Coronary artery (tissue), 2 donors: Measurements from ENCODE around the gene NCKAP1.

Experiments used
- DNase-seq: peaks from one replicate; pipeline ENCODE4 v3.0.0-alpha.2; 2017; ENCODE audit warnings: low spot score
- H3K27ac ChIP-seq, 2 donors: fragments of 200-600 bp; sonication (generic); one replicate each; pipeline ENCODE4 v1.5.1; 2016 to 2019
- H3K4me3 ChIP-seq: fragments of 200-600 bp; sonication (generic); 2 replicates; pipeline ENCODE4 v1.5.1; 2016; ENCODE audit warnings: mild to moderate bottlenecking, moderate library complexity
- TF ChIP-seq, protein P1 (sequence below): fragments of 200-600 bp; sonication (generic); IDR thresholded peaks from one replicate; pipeline ENCODE4 v1.5.1; 2019; ENCODE audit warnings: antibody characterized with exemption

Gene NCKAP1

DNA sequence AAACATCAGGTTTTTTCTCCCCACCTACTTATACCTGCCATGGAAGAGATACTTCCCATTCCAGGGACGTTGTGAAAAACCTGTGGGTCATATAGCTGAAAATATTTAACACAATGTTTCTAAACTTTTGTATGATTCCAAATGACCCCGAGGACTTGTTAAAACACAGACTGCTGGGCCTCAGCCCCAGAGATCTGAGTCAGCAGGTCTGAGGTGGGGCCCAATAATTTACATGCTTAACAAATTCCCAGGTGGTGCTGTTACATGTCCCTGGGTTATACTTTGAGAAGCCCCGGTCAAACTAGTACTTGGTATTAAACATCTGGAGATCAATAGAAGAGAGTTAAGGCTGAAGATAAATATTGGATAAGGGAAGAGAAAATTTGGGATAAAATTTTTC is 100.4 kb downstream of the NCKAP1 start:
- TF ChIP-seq, protein P1, sequence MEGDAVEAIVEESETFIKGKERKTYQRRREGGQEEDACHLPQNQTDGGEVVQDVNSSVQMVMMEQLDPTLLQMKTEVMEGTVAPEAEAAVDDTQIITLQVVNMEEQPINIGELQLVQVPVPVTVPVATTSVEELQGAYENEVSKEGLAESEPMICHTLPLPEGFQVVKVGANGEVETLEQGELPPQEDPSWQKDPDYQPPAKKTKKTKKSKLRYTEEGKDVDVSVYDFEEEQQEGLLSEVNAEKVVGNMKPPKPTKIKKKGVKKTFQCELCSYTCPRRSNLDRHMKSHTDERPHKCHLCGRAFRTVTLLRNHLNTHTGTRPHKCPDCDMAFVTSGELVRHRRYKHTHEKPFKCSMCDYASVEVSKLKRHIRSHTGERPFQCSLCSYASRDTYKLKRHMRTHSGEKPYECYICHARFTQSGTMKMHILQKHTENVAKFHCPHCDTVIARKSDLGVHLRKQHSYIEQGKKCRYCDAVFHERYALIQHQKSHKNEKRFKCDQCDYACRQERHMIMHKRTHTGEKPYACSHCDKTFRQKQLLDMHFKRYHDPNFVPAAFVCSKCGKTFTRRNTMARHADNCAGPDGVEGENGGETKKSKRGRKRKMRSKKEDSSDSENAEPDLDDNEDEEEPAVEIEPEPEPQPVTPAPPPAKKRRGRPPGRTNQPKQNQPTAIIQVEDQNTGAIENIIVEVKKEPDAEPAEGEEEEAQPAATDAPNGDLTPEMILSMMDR: no peak
- H3K27ac ChIP-seq: no peak overlapping the region
- DNase-seq: no peak
- no peak overlapping the region for H3K4me3 ChIP-seq

DNA sequence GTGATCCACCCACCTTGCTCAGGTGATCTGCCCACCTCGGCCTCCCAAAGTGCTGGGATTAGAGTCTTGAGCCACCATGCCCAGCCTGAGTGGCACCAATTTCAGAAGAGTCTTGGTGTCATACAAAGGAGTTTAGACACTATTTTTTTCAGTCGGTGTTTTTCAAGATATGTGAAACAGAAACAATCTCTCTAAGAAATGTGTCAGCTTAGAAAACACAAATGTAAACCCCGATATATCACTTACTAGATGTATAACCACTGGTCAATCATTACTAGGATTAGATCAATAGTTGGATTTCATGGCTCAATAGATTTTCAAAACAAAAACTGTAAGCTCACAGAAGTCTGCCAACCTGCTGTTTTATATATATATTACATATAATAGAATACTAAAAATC is 104.6 kb downstream of the NCKAP1 start:
- no peak for DNase-seq
- H3K27ac ChIP-seq: no peak overlapping the region

DNA sequence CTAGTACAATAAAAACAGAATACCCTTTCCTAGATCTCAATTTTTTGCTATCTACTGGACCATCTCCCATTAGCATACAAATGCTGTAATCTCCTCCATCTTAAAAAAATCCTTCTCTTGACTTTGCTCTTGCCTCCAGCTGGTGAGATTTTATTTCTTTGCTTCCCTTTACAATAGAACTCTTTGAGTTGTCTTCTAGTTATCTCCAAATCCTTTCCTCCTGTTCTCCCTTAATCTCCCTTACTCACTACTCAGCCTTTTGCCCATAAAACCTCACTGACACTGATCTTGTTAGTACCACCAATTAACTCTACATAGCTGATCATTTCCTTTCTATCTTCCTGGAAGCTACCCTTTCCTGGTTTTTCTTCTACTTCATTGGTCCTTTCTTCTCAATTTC is 108.3 kb downstream of the NCKAP1 start:
- Histone ChIP-seq H3K4me3 (no peak overlapping the region), H3K27ac (no peak overlapping the region)
- no peak for DNase-seq
- TF ChIP-seq, protein P1: no peak

More for the DNA sequence above, 104.6 kb downstream of the NCKAP1 start:
- TF ChIP-seq, protein P1: no peak
- H3K4me3 ChIP-seq: no peak overlapping the region

DNA sequence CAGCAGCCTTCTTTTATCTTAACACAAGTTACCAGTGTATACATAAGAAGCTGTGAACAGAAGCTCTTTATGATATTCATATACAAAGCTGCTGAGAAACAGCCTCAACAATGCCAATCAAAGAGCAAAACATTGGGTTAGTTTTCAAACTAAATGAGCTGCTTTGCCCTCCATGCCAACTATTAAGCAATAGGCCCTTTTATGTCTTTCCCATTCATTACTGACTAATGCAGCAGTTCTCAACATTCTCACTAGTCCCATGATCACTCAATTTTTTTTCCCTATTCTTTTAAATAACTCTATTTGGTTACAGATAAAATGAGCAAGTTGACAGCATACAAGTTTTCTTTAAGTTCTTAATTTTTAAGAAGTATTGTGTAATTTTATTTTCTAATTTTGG is 114.0 kb downstream of the NCKAP1 start:
- H3K4me3 ChIP-seq: no peak overlapping the region
- TF ChIP-seq, protein P1: no peak
- DNase-seq: no peak
- H3K27ac ChIP-seq: no peak overlapping the region

DNA sequence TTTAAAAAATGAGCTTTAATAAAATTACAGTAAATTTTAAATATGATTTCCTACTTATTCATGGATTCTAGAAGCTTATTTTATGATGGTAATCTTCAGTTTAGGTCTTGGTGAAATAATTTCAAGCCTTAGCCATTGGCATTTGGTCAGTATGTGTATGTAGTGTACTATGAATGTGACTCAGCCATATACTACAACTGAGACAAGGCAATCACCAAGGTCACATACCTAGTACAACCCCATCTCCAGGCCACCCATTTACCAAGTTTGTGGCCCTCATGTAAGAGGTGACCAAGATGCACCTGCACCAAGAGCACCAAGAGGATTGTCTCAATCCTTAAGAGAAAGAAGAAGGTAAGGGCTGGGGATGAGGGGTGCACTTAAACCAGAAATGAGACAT is 117.0 kb downstream of the NCKAP1 start:
- H3K27ac ChIP-seq: no peak overlapping the region
- DNase-seq: no peak
- TF ChIP-seq, protein P1: no peak
- H3K4me3 ChIP-seq: no peak overlapping the region

DNA sequence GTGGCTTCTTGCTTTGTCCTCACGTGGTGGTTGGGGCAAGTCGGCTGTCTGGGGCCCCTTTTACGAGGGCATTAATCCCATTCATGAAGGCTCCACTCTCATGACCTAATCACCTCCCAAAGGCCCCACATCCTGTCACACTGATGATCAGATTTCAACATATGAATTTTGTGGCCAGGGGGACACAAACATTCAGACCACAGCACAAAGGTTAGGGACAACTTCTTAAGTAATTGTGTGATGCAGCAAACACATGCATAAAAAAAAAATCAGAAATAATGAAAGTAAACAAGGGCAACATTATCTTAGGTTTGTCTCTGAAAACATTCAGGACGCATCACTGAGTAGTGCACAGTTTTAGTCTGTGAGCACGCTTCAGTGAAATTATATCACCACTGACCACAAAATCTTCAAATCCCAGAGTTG is 117.6 kb downstream of the NCKAP1 start:
- Histone ChIP-seq H3K4me3 (no peak overlapping the region), H3K27ac (no peak overlapping the region)
- DNase-seq: no peak
- TF ChIP-seq, protein P1: no peak

DNA sequence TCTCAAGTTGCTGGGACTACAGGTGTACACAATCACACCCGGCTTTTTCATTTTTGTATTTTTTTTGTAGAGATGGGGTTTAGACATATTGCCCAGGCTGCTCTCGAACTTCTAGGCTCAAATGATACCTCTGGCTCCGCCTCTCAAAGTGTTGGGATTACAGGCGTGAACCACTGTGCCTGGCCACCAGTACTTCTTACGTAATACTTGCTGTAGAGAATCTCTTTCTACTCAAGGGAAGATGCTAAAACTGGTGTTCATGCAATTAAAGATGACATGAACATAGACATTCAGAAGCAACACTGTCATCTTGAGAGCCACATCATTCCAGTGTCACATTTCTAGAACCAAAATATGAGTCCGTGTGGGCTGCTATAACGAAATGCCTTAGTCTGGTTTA is 118.2 kb downstream of the NCKAP1 start:
- H3K27ac ChIP-seq: no peak overlapping the region
- TF ChIP-seq, protein P1: no peak

More for the DNA sequence above, 118.2 kb downstream of the NCKAP1 start:
- no peak for DNase-seq
- H3K4me3 ChIP-seq: no peak overlapping the region
